Ramos (cell line): ENCODE results near the gene KLKB1.
"Not testable (repeated sequence)": the region's sequence is repeated elsewhere in the genome, so short reads cannot be mapped to it uniquely, and the experiment has no call there.

Source experiments
- in situ Hi-C: fragments of 300-500 bp; cut with MboI; formaldehyde crosslinking; loops from one replicate; pipeline ENCODE4 v1.14.3; 2022; ENCODE audit warnings: low sequenced_read_pairs; ENCODE audit not compliant: unreplicated experiment

KLKB1 gene

GRCh38 chr4:186226521-186227189 lies 652 bp upstream of the KLKB1 start:
- in situ Hi-C loops = no loop called here

- in situ Hi-C loops = no loop called here
Observed at GRCh38 chr4:186227744-186228513, 622 bp downstream of the KLKB1 start.

- in situ Hi-C loops = no loop called here
Observed at GRCh38 chr4:186228514-186228894, 1.2 kb downstream of the KLKB1 start.

- in situ Hi-C loops = no loop called here
Observed at GRCh38 chr4:186234367-186234766, 7.1 kb downstream of the KLKB1 start.

- in situ Hi-C loops = no loop called here
Observed at GRCh38 chr4:186236126-186236525, 8.8 kb downstream of the KLKB1 start.

GRCh38 chr4:186240452-186240847 lies 13.1 kb downstream of the KLKB1 start:
- in situ Hi-C loops = no loop called here

- in situ Hi-C loops = no loop called here
Observed at GRCh38 chr4:186240848-186241491, 13.7 kb downstream of the KLKB1 start.

GRCh38 chr4:186241616-186242015 lies 14.3 kb downstream of the KLKB1 start:
- in situ Hi-C loops = no loop called here

GRCh38 chr4:186242031-186242430 lies 14.7 kb downstream of the KLKB1 start:
- in situ Hi-C loops = not testable (repeated sequence)

- in situ Hi-C loops = no loop called here
Observed at GRCh38 chr4:186243331-186243730, 16.0 kb downstream of the KLKB1 start.

GRCh38 chr4:186244835-186245234 lies 17.5 kb downstream of the KLKB1 start:
- in situ Hi-C loops = no loop called here

GRCh38 chr4:186247062-186247752 lies 19.9 kb downstream of the KLKB1 start:
- in situ Hi-C loops = not testable (repeated sequence)

- in situ Hi-C loops = no loop called here
Observed at GRCh38 chr4:186248643-186249042, 21.3 kb downstream of the KLKB1 start.

GRCh38 chr4:186249785-186250754 lies 22.8 kb downstream of the KLKB1 start:
- in situ Hi-C loops = no loop called here

GRCh38 chr4:186250760-186251159 lies 23.5 kb downstream of the KLKB1 start:
- in situ Hi-C loops = no loop called here

GRCh38 chr4:186255122-186255521 lies 27.8 kb downstream of the KLKB1 start:
- in situ Hi-C loops = no loop called here

GRCh38 chr4:186258216-186258811 lies 31.0 kb downstream of the KLKB1 start:
- in situ Hi-C loops = no loop called here

- in situ Hi-C loops = no loop called here
Observed at GRCh38 chr4:186260117-186260503, 32.8 kb downstream of the KLKB1 start.
